ENCODE results near the gene CREBRF.
"Not testable (repeated sequence)": the region's sequence is repeated elsewhere in the genome, so short reads cannot be mapped to it uniquely, and the experiment has no call there.

Gene CREBRF

DNA sequence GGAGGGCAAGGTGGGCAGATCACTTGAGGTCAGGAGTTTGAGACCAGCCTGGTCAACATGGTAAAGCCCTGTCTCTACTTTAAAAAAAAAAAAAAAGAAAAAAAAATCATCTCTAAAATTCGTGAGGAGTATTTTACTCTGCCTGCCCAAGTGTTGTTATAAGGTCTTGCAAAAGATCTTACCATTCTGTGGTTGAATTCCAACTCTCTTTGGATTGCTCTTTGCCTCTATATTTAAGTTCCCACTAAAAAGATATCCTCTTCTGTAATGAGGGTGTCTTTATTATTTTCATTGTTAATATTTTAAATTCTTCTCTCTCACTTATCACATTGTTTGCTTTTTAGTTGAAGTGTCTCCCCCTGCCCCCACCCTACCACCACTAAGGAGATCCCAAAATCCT, 33.4 kb downstream of the CREBRF start:
- no peak for DNase-seq

GRCh38 chr5:173090639-173091038, 34.5 kb downstream of the CREBRF start:
- no peak for DNase-seq

DNA sequence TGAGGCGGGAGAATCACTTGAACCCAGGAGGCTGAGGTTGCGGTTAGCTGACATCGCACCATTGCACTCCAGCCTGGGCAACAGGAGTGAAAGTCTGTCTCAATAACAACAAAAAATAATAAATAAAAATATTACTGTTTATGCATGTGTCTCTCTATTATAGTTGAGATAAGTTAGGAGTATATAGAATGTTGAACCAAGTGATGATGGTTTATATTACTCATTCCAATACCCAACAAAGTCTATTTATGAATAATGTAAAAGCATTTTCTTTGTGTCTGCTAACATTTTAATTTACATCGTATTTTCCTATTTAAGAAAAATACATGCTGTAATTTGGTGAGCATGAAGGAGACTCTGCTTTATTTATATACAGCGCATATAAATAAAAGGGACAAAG, 35.8 kb downstream of the CREBRF start:
- DNase-seq = no peak

- DNase-seq = no peak
These were observed 37.5 kb downstream of the CREBRF start for GRCh38 chr5:173093606-173094005.

- DNase-seq = no peak
These were observed 38.0 kb downstream of the CREBRF start for GRCh38 chr5:173094012-173094661.

- DNase-seq = no peak
These were observed 42.6 kb downstream of the CREBRF start for GRCh38 chr5:173098787-173099186.

GRCh38 chr5:173099461-173099860, 43.3 kb downstream of the CREBRF start:
- DNase-seq = no peak

DNA sequence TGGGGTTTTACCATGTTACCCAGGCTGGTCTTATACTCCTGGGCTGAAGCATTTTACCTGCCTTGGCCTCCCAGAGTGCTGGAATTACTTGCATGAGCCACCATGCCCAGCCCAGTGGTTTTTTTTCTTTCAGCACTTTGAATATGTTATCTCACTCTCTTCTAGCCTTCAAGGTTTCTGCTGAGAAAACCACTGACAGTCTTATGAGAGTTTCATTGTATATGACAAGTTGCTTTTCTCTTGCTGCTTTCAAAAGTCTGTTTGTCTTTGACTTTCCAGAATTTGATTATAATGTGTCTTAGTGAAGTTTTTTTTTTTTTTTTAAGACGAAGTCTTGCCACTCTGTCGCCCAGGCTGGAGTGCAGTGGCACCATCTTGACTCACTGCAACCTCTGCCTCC, 45.1 kb downstream of the CREBRF start:
- DNase-seq = no peak

DNA sequence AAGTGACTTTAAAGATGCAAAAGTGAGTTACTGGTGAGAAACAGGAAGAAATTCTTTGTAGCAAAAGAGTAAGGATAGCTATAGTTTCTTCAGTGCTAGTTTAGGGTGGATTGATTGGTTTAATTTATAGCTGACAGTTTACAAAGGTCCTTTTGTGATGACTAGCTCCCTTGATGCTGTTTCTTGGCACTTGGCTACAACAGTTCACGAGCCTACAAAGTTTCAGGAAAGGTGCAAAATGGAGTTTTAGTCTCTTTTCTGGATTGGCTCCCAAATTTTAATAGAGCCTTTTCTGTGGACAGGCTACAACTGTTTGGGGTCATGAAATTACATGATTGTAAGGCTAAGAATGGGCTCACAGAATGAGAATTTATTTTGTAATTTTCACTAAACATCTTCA, 47.3 kb downstream of the CREBRF start:
- DNase-seq = no peak

GRCh38 chr5:173108914-173109313, 52.8 kb downstream of the CREBRF start:
- DNase-seq = no peak

DNA sequence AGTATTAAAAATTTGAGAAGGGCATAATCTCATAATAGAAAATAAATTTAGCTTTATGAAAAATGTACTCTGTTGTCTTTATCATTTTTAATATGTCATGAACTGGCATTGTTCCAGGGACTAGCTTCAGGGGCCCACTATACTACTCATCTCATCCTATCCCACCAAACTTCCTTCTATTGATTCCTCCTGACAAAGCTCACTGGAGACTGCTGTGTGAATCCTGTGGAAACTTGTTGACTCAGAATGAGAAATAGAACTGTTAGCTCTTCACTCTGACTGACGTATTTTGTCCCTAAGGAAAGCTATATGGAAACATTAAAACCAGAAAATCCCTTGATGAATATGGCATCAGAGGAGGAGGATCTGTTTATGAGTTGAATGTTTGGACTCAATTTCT, 58.4 kb downstream of the CREBRF start:
- DNase-seq = no peak

- DNase-seq = no peak
These were observed 63.6 kb downstream of the CREBRF start for GRCh38 chr5:173119719-173120118.

- DNase-seq = no peak
These were observed 67.3 kb downstream of the CREBRF start for GRCh38 chr5:173123416-173123815.

DNA sequence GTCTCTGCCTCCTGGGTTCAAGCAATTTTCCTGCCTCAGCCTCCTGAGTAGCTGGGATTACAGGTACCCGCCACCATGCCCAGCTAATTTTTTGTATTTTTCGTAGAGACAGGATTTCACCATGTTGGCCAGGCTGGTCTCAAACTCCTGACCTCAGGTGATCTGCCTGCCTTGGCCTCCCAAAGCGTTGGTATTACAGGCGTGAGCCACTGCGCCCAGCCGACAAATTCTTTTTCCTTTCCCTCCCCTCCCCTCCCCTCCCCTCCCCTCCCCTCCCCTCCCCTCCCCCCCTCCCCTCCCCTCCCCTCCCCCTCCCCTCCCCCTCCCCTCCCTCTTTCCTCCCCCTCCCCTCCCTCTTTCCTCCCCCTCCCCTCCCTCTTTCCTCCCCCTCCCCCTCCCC, 76.0 kb downstream of the CREBRF start:
- not testable (repeated sequence) for DNase-seq

DNA sequence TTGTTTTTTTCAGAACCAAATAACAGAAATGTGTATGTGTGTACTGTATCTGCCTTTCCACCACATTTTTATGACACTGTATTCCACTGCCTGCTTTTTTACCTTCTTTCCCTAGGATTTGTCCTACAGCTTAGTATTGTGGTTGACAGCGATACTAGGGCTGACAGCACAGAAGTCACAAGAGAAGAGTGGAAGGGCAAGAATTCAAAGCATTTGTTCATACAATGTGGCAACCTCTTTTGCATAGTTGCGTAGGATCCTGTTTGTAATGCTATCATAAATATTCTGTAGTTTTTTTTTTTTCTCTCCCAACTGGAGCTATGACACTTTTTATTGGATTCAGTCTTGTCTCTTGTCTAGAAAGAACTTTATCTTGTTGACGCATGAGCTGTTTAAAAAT, 82.6 kb downstream of the CREBRF start:
- DNase-seq = no peak

DNA sequence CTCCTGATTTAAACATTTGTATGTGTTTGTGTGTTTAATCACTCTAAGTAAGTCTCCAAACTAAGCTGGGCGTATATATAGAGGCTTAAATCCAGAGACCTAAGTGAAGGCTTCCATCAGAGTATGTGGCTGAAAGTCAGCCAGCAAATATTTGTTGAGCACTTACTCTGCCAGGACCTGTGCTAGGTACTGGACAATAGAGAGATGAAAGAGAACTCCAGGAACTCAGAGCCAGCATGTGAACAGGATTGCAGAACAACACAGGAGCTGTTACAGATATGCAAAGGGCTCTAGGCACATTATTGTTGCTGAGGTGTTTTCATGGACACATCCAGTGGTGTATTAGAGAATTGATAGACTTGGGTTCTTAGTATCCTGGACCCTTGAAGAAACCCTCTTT, 83.5 kb downstream of the CREBRF start:
- no peak for DNase-seq

- no peak for DNase-seq
These were observed 84.6 kb downstream of the CREBRF start for GRCh38 chr5:173140769-173141168.

DNA sequence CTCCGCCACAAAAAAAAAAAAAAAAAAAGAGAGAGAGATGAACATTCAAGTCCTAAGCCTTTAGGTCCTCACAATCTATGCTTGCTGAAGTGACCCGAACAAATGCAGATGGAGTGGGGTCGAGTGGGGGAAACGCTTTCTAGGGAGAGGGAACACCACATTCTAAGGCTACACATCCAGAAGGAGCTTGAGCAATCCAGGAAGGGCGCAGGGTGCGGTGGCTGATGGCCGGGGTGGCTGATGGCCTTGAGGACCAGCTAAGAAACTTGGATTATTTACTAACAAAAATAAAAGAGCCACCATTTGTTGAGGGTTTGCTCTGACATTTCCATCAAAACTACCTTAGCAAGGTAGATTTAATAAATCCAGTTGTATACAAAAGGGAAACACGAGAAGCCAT, 87.4 kb downstream of the CREBRF start:
- no peak for DNase-seq

DNA sequence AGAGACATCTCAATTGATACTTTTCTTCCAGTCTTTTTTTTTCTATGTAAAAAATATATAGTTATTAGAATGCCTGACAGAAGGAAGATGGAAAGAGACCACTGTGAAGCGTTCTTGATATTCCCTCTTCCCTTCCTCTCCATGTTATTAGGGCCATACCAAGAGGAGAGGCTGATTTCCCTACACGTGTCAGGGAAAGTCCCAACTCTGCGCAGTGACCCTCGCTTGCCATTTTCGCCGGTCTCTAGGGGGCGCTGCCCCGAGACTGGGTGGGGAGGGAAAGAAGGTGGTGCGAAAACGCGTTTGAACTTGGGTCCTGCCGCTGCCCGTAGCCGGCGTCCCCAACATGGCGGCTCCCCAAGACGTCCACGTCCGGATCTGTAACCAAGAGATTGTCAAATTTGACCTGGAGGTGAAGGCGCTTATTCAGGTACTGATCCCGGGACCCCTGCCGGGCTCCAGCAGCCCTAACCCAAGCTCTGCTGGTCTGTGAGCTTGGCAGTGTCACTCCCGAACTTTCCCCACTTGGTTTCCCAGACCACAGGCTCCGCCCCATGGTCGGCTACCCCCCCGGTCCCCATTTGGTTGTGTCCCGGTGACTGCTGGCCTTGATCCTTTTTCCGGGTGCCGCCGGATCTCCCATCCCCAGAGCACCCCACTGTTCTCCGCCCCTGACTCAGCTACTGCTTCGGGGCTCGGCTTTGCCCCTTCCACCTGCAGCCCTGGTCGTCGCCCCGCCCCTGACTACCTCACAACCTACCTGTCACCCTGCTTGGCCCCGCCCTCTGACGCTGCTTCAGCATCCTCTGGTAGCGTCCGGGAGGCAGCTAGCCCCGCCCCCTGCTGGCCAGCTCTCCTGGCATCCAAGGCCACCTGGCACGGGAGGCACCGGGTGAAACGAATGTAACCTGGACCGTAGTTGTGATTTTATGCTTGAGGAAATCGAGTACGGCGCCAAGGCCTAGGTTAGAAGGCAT, 88.3 kb downstream of the CREBRF start, which contains the start of gene BNIP1:
Gene BNIP1, plus strand, starts transcription at position 332 of the 977 bp plus-strand sequence. Its CDS starts 15 bp downstream, at position 347.
- peak; percentile 97 for DNase-seq

DNA sequence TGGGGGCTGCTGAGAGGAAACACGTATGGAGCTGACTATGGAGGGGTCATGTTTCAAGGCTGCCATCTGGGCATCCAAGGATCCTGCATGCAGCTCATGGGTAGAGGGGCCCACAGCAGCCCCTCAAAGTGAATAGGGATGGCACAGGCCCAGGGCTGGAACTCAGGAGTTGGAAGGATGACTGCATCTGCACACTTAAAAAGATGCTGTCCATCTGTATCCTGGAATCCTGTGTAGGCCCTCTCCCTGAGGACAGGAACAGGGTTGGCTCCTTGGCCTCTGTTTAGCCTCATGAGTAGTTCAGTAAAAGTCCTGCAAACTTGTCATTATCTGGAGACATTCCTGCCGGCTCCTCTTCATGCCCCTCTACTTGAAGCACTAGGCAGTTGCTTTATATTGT, 92.2 kb downstream of the CREBRF start:
- DNase-seq = no peak

DNA sequence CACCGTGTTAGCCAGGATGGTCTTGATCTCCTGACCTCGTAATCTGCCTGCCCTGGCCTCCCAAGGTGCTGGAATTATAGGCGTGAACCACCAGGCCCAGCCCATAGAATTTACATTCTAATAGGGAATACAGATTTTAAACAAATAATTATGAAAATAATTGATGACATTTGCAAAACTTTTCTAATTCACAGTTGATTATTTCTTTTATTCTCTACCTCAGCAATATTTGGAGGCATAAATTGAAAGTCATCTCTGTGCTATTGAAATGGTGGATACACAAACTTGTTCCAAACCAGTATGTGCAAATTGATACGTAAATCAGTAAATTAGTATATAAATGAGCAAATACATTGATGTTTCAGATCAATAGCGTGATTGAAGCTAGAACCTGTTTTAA, 96.4 kb downstream of the CREBRF start:
- DNase-seq = no peak

- DNase-seq = no peak
These were observed 97.7 kb downstream of the CREBRF start for GRCh38 chr5:173153842-173154241.

- DNase-seq = not testable (repeated sequence)
These were observed 98.5 kb downstream of the CREBRF start for GRCh38 chr5:173154619-173155018.

GRCh38 chr5:173155912-173156311, 99.8 kb downstream of the CREBRF start:
- no peak for DNase-seq
